Gastrocnemius medialis (tissue), 4 donors: Measurements from ENCODE around the gene ERI2.

Experiments used
- POLR2A ChIP-seq, 2 donors: fragments of 450-650 bp; IDR thresholded peaks; one replicate each; pipeline ENCODE4 v1.6.1; 2017; ENCODE audit warnings: antibody characterized with exemption in 2 of 2, mild to moderate bottlenecking in 2 of 2, moderate library complexity in 2 of 2
- TF ChIP-seq, protein P1 (sequence below), 5 experiments: fragments of 450-650 bp in 3 of 5; fragments of 200-600 bp in 2 of 5; sonication (generic) in 2 of 5; IDR thresholded peaks in 4 of 5; conservative IDR thresholded peaks in 1 of 5; 1 replicate in 4 of 5; 2 replicates in 1 of 5; pipeline ENCODE4 v1.5.1; 2016 to 2019; ENCODE audit warnings: antibody characterized with exemption in 5 of 5, mild to moderate bottlenecking in 3 of 5, moderate library complexity in 3 of 5

- TF ChIP-seq, protein P1, sequence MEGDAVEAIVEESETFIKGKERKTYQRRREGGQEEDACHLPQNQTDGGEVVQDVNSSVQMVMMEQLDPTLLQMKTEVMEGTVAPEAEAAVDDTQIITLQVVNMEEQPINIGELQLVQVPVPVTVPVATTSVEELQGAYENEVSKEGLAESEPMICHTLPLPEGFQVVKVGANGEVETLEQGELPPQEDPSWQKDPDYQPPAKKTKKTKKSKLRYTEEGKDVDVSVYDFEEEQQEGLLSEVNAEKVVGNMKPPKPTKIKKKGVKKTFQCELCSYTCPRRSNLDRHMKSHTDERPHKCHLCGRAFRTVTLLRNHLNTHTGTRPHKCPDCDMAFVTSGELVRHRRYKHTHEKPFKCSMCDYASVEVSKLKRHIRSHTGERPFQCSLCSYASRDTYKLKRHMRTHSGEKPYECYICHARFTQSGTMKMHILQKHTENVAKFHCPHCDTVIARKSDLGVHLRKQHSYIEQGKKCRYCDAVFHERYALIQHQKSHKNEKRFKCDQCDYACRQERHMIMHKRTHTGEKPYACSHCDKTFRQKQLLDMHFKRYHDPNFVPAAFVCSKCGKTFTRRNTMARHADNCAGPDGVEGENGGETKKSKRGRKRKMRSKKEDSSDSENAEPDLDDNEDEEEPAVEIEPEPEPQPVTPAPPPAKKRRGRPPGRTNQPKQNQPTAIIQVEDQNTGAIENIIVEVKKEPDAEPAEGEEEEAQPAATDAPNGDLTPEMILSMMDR (IDR thresholded peaks at IDR 0.05 in 4 of 5, conservative IDR thresholded peaks at IDR 0.05 in 1 of 5) = no peak
- TF ChIP-seq POLR2A (IDR thresholded peaks at IDR 0.05) = no peak
These were observed 24.1 kb upstream of the ERI2 start for GRCh38 chr16:20830372-20830771.
